ENCODE data around the gene DENND6B. TPM values are rescaled to one million over a fixed set of nuclear protein-coding genes. Genes with fewer than 3 reads are reported as not detected.

The DENND6B gene
- total and polyA plus RNA-seq, 2 of the 13 experiments (the other 11 are each of a cell fraction or from before 2014, with no cell fraction given), result 0.95 to 3.8 TPM

GRCh38 chr22:50314455-50315288 lies 12.1 kb downstream of the DENND6B start (continued):
- TF ChIP-seq MLX (CRISPR knock-in tag; IDR thresholded peaks at IDR 0.05) (no peak), ZNF17 (CRISPR knock-in tag; IDR thresholded peaks at IDR 0.05) (no peak), SAFB2 (CRISPR knock-in tag; IDR thresholded peaks at IDR 0.05; ENCODE audit: borderline replicate concordance, low read depth) (no peak), ZNF124 (CRISPR knock-in tag; IDR thresholded peaks at IDR 0.05) (no peak), FOXA1 (IDR thresholded peaks at IDR 0.05) (no peak), FOXA1 (CRISPR knock-in tag; IDR thresholded peaks at IDR 0.05) (peak; percentile 53), ZNF605 (CRISPR knock-in tag; IDR thresholded peaks at IDR 0.05) (no peak), PTBP1 (IDR thresholded peaks at IDR 0.05; ENCODE audit: low read depth, low read length, poor library complexity, severe bottlenecking) (no peak), DNMT3B (CRISPR knock-in tag; conservative IDR thresholded peaks at IDR 0.05) (no peak), PITX1 (CRISPR knock-in tag; IDR thresholded peaks at IDR 0.05) (no peak), FOSL1 (CRISPR knock-in tag; IDR thresholded peaks at IDR 0.05; ENCODE audit: borderline replicate concordance) (no peak), RAD51 (IDR thresholded peaks at IDR 0.05; ENCODE audit: borderline replicate concordance) (no peak), ZNF773 (CRISPR knock-in tag; IDR thresholded peaks at IDR 0.05; ENCODE audit: borderline replicate concordance) (no peak), ZKSCAN8 (CRISPR knock-in tag; IDR thresholded peaks at IDR 0.05; ENCODE audit: borderline replicate concordance) (no peak), ZNF564 (CRISPR knock-in tag; IDR thresholded peaks at IDR 0.05) (no peak), ZFP36 (IDR thresholded peaks at IDR 0.05; ENCODE audit: borderline replicate concordance, low read depth, low read length, partially characterized antibody) (no peak), PRMT3 (CRISPR knock-in tag; IDR thresholded peaks at IDR 0.05; ENCODE audit: borderline replicate concordance, low read depth) (no peak), RNF219 (CRISPR knock-in tag; IDR thresholded peaks at IDR 0.05) (no peak), GABPA (IDR thresholded peaks at IDR 0.05; ENCODE audit: low read depth, low read length) (peak; percentile 33), GABPA (CRISPR knock-in tag; IDR thresholded peaks at IDR 0.05; ENCODE audit: low read depth) (peak; percentile 68), SALL2 (CRISPR knock-in tag; IDR thresholded peaks at IDR 0.05) (no peak), ZNF652 (CRISPR knock-in tag; IDR thresholded peaks at IDR 0.05; ENCODE audit: borderline replicate concordance, low read depth) (no peak), ATAD3A (CRISPR knock-in tag; IDR thresholded peaks at IDR 0.05) (no peak), CBX5 (CRISPR knock-in tag; IDR thresholded peaks at IDR 0.05; ENCODE audit: borderline replicate concordance) (no peak), GFI1 (CRISPR knock-in tag; IDR thresholded peaks at IDR 0.05; ENCODE audit: borderline replicate concordance) (no peak), ATF4 (CRISPR knock-in tag; IDR thresholded peaks at IDR 0.05) (no peak), MEIS1 (CRISPR knock-in tag; IDR thresholded peaks at IDR 0.05; ENCODE audit: borderline replicate concordance) (no peak), ZNF569 (CRISPR knock-in tag; IDR thresholded peaks at IDR 0.05; ENCODE audit: borderline replicate concordance) (no peak)

Data from HepG2 (cell line).